Measurements from ENCODE around the gene AGPAT4.

AGPAT4 gene

DNA sequence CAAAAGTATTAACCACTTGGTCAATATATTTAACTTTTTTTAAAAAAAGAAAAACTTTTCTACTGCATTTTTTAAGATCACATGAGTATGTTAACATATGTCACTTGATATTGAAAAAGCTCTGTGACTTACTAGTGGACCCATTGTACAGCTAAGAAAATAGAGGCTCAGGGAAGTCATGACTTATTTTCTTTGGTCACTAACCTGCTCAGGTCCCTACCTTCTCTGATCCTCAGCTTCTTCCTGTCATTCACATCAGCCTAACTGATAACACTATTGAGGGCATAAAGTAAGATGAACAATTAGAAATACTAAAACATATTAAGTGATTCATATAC is 19.8 kb downstream of the AGPAT4 start:
- no peak for DNase-seq

DNA sequence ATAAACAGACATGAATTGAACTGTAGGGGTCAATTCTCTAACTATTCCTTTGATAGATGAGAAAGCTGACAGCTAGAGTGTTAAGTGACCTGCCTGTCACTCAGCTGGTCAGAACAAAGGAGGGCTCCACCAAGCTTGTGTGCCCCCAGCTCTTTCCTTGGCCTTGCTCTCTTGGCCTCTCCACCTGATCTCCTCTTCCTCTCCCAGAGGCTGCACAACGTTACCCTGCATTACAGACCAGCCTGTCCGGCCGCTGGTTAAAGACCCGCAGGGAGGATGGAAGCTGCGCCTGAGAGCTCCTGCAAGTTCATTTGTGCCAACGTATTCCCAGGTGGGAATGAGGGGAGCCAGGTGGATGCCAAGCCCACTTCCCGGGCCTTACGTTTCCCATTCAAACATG is 22.5 kb downstream of the AGPAT4 start:
- no peak for DNase-seq

- no peak for DNase-seq
These were observed 24.5 kb downstream of the AGPAT4 start for GRCh38 chr6:161249327-161249726.

GRCh38 chr6:161246725-161247124 is 27.1 kb downstream of the AGPAT4 start:
- no peak for DNase-seq

DNA sequence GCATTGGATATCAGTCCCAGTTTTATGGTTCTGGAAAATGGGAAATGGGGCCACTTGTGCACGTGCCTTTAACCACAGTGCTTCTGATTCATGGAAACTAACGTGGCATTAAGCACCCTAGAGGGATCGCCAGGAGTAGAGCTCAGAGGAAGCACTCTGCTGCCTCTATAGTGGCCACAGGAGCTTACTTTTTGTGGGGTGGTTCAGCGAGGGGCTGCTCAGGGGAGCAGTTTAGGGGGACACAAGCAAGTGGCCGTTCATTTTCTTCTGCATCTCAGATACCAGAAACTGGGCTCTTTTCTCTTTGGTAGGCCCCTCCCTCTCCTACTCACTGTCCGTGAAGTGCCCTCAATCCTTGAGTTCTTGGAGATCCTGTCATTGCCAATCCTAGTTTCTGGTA is 28.5 kb downstream of the AGPAT4 start:
- DNase-seq = no peak

GRCh38 chr6:161244725-161245124 is 29.1 kb downstream of the AGPAT4 start:
- DNase-seq = no peak

- no peak for DNase-seq
These were observed 30.8 kb downstream of the AGPAT4 start for GRCh38 chr6:161242779-161243693.

DNA sequence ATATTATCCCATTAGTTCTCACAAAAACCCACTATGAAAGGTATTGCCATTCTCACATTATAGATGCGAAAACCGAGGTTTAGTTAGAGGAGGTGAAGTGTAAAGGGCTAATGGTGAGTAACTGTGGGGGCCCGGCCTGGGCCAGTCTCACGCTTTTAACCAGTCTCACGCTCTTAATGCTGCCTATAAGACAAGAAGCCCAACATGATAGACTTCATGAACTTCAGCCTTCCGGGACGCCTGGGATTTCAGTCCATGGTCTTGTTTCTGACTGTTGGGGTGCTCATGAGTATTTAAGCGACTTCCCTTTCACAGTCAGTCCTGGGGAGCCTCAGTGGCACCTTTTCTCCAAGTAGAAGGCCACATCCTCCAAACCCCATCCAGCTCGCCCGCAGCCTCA is 31.7 kb downstream of the AGPAT4 start:
- no peak for DNase-seq

DNA sequence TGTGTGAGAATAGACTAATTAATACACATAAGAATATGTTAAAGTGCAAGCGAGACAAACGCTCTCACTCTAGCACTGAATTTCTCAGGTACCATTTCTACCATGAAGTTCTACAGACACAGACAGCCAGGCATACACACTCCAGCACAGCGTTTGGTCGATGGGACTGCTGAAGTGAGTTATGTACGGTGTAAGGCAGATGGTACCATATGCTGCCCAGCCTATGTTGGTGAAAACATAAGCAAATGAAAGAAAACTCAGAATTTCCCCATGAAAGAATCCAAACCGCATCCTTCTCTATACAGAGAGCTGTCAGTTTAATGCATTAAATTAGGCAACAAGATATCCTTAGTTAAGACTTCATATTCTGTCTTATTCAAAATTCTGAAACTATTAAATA is 34.9 kb downstream of the AGPAT4 start:
- no peak for DNase-seq

GRCh38 chr6:161238500-161238899 is 35.4 kb downstream of the AGPAT4 start:
- DNase-seq = no peak

- DNase-seq = no peak
These were observed 35.8 kb downstream of the AGPAT4 start for GRCh38 chr6:161238081-161238480.

GRCh38 chr6:161237176-161237575 is 36.7 kb downstream of the AGPAT4 start:
- no peak for DNase-seq

DNA sequence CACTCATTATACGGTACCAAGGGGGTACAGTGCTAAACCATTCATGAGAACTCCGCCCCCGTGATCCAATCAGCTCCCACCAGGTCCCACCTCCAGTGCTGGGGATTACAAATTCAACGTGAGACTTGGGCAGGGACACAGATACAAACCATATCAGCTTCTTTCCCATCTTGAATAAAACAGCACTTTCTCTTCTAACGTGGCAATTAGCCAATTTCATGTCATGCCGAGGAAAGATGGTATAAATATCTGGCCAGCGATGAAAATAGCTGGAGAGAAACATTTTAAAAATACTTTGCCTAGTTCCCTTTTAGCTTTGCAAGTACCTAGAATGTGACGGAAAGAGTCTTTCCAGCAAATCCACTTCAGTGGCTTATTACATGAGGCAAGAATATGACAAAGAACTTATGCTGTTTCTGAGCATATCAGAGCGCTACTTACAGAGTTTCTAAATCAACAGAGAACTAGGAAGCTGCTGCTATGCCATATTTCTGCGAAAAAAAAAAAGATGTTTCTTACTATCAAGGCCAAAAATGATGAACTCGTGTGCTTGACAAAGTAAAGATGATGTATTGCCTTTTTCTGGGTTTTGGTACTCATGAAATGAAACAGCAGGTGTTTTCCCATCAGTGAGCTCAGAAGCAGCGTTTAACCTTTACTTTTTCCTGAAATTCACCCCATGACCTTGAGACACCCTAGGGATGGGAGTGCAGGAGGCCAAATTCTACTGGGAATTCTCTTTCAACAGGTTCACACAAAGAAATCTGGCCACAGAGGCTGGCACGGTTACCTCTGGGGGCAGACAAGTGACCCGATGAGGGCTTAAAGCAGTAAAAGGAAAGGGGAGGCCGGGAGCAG is 37.9 kb downstream of the AGPAT4 start:
- no peak for DNase-seq

DNA sequence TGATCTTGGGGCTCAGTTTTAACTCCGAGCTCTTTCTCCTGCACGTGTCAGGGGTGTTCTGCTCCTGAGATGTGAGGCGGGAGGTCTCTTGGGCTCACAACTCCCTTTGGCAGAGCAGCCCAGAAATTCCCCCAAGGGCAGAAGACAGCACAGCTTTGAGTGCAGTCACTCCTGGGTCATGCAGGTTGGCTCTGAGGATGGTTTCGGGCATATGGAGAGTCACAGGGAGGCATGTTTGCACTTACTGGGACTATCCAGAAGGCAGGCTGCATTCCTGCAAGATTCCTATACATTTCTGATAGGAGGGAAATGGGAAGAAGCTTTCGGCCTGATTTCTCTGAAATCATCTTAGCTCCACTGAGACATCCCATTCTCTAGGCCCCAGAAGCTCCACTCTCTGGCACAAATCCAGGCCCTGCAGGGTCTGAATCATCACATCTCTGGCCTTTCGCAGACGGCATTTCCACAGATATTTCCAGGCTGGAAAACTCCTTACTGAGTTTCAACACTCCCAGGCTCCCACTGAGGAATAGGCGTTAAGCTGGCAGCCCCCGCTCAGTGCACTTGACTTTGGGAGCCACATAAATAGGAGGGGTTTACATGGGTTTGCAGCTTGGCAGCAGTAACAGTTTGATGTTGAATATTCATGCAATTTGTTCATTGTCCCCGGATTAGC is 39.7 kb downstream of the AGPAT4 start:
- no peak for DNase-seq

DNA sequence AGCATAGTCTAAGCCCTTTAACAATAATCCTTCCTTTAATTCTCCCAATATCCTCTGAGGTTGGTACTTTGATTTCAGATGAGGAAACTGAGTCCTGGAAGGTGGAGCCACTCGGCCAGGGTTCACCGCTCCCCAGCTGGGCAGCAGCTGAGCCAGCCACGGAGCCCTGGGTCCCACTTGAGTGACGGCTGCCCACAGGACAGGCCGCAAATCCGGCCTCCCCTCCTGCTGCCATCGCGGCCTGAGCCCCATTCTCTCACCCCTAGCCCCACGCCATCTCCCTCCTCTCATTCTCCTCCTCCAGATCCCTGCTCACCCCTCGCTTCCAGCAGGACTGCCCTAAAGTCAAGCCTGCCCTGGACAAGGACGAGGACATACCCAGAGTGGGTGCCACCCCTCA is 41.4 kb downstream of the AGPAT4 start:
- DNase-seq = no peak

GRCh38 chr6:161232010-161232409 is 41.9 kb downstream of the AGPAT4 start:
- no peak for DNase-seq

DNA sequence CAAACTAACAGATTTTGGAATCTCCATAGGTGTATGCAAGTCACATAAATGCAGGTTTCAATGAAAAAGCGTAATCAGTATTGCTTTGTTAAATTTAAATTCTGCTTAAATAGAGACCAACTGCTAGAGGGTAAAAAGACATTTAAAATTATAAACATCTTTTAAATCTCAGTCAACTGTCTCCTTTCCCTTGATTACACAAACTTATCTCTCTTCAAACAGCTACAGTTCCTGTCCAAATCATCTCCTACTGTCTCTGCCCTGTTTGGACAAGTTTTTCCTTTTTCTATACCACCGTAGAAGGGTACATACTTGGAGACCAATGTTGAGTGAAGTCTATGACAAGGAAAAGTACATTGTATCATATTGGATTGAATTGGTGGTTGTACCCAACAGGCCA is 43.5 kb downstream of the AGPAT4 start:
- DNase-seq = no peak

DNA sequence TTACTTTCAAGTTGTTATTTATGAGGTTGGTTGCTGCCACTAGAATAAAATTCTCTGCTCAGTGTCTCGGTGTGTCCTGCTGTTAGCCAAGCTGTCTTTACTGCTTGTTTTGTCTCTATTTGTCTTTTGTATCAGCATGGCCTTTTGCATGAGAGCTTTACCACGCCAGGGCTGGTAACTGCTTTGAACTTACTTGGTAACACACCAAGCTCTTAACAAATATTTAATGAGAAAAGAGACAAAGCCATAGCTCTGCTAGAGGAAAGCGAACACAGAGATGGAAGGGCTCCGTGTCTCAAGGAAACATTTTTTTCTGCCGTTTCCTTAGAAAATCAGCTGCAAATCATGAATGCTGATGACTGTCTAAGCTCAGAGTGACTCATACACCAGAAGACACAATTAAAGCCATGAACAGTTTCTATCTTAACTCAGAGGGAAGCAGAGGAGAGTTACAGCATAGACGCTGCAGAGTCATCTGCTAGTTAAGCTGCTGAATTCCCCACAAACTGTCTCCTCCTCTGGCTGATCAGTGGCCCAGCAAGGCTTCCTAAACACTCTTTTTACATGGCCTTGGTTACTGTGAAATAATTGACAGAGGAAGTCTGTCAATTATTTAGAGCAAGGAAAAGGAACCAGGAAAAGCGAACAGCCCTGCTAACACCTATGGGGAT is 44.8 kb downstream of the AGPAT4 start:
- DNase-seq = no peak

GRCh38 chr6:161228096-161228495 is 45.8 kb downstream of the AGPAT4 start:
- no peak for DNase-seq

- DNase-seq = no peak
These were observed 46.6 kb downstream of the AGPAT4 start for GRCh38 chr6:161227004-161227960.

All from NCI-H2081 treated with DMSO at 0.1 percent for 48 hours (cell line).